ENCODE data around the gene ARSH. TPM values are rescaled to one million over a fixed set of nuclear protein-coding genes. Genes with fewer than 3 reads are reported as not detected.
"Not testable (repeated sequence)": the region's sequence is repeated elsewhere in the genome, so short reads cannot be mapped to it uniquely, and the experiment has no call there.

The ARSH gene
- total RNA-seq, 1 donor from 2014 or later, result not detected

- no peak for TF ChIP-seq CTCF (IDR thresholded peaks at IDR 0.05)
- no peaks in the 10 kb centered on the region for H3K36me3 ChIP-seq
- DNase-seq, result no peak
- intact Hi-C loops (cut with DNase I), result no loop called here
- H3K4me1 ChIP-seq, result no peaks in the 10 kb centered on the region
- H3K9me3 ChIP-seq, result no peaks in the 10 kb centered on the region
- ATAC-seq, result no peak
- H3K27ac ChIP-seq, result no peak overlapping the region
- no peak overlapping the region for H3K4me3 ChIP-seq
- H3K27me3 ChIP-seq (ENCODE audit: low read depth), result no peaks in the 10 kb centered on the region
These were observed 37.9 kb downstream of the ARSH start for GRCh38 chrX:3044196-3044595.

GRCh38 chrX:3044671-3045070 is 38.3 kb downstream of the ARSH start:
- Histone ChIP-seq H3K4me3 (no peak overlapping the region), H3K27ac (no peak overlapping the region), H3K27me3 (ENCODE audit: low read depth) (no peaks in the 10 kb centered on the region), H3K36me3 (no peaks in the 10 kb centered on the region), H3K4me1 (no peaks in the 10 kb centered on the region), H3K9me3 (no peaks in the 10 kb centered on the region)
- DNase-seq (no peak), ATAC-seq (no peak)
- no peak for TF ChIP-seq CTCF (IDR thresholded peaks at IDR 0.05)
- intact Hi-C loops (cut with DNase I), result no loop called here

GRCh38 chrX:3046253-3047240 is 40.2 kb downstream of the ARSH start:
- Histone ChIP-seq H3K36me3 (no peaks in the 10 kb centered on the region), H3K27ac (no peak overlapping the region), H3K4me1 (no peaks in the 10 kb centered on the region), H3K4me3 (no peak overlapping the region), H3K9me3 (no peaks in the 10 kb centered on the region), H3K27me3 (ENCODE audit: low read depth) (no peaks in the 10 kb centered on the region)
- intact Hi-C loops (cut with DNase I), result no loop called here
- TF ChIP-seq CTCF (IDR thresholded peaks at IDR 0.05), result no peak
- DNase-seq, result no peak
- no peak for ATAC-seq

- H3K9me3 ChIP-seq; ATAC-seq; H3K36me3 ChIP-seq; H3K27me3 ChIP-seq (ENCODE audit: low read depth); intact Hi-C loops (cut with DNase I); H3K4me1 ChIP-seq; DNase-seq; H3K4me3 ChIP-seq; H3K27ac ChIP-seq: not testable (repeated sequence)
These were observed 44.3 kb downstream of the ARSH start for GRCh38 chrX:3050523-3051175.

- no peak for TF ChIP-seq CTCF (IDR thresholded peaks at IDR 0.05)
- DNase-seq (no peak), ATAC-seq (no peak)
- H3K27me3 ChIP-seq (ENCODE audit: low read depth), result no peaks in the 10 kb centered on the region
- H3K36me3 ChIP-seq, result no peaks in the 10 kb centered on the region
- no peak overlapping the region for H3K4me3 ChIP-seq
- H3K4me1 ChIP-seq, result no peaks in the 10 kb centered on the region
- intact Hi-C loops (cut with DNase I), result no loop called here
- no peak overlapping the region for H3K27ac ChIP-seq
- no peaks in the 10 kb centered on the region for H3K9me3 ChIP-seq
These were observed 46.5 kb downstream of the ARSH start for GRCh38 chrX:3052860-3053259.

GRCh38 chrX:3066555-3066954 is 60.2 kb downstream of the ARSH start:
- no peak for DNase-seq

More at GRCh38 chrX:3066555-3066954, 60.2 kb downstream of the ARSH start:
- Histone ChIP-seq H3K27me3 (ENCODE audit: low read depth) (no peaks in the 10 kb centered on the region), H3K4me1 (no peaks in the 10 kb centered on the region), H3K36me3 (no peaks in the 10 kb centered on the region), H3K4me3 (no peak overlapping the region), H3K9me3 (no peaks in the 10 kb centered on the region), H3K27ac (no peak overlapping the region)
- intact Hi-C loops (cut with DNase I), result no loop called here
- no peak for TF ChIP-seq CTCF (IDR thresholded peaks at IDR 0.05)
- ATAC-seq, result no peak
